Measurements from ENCODE around the gene SOHLH1.
A peak's percentile ranks its signal among the peaks of the same experiment; 100 is the strongest.

The SOHLH1 gene

DNA sequence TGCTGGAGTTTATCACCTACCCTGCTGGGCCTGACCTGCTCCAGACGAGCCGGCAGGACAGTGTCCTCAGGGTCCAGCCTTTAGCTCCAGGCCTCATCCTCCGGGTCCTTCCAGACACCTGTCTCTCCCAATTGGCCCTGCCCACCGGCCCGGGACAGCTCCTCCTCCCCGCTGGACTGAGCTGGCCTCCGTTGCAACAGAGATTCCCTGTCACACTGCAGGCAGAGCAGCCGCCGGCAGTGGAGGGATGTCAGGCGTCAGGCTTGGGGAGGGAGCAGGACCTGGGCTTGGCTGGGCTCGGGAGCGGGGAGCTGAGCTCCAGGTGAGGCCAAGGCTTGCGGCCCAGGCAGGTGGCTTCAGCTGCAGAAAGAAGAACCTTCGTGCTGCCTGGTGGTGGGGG is 4.4 kb upstream of the SOHLH1 start:
- no peak for TF ChIP-seq POLR2AphosphoS5 (IDR thresholded peaks at IDR 0.05; ENCODE audit: low read depth)
- TF ChIP-seq, protein P1, sequence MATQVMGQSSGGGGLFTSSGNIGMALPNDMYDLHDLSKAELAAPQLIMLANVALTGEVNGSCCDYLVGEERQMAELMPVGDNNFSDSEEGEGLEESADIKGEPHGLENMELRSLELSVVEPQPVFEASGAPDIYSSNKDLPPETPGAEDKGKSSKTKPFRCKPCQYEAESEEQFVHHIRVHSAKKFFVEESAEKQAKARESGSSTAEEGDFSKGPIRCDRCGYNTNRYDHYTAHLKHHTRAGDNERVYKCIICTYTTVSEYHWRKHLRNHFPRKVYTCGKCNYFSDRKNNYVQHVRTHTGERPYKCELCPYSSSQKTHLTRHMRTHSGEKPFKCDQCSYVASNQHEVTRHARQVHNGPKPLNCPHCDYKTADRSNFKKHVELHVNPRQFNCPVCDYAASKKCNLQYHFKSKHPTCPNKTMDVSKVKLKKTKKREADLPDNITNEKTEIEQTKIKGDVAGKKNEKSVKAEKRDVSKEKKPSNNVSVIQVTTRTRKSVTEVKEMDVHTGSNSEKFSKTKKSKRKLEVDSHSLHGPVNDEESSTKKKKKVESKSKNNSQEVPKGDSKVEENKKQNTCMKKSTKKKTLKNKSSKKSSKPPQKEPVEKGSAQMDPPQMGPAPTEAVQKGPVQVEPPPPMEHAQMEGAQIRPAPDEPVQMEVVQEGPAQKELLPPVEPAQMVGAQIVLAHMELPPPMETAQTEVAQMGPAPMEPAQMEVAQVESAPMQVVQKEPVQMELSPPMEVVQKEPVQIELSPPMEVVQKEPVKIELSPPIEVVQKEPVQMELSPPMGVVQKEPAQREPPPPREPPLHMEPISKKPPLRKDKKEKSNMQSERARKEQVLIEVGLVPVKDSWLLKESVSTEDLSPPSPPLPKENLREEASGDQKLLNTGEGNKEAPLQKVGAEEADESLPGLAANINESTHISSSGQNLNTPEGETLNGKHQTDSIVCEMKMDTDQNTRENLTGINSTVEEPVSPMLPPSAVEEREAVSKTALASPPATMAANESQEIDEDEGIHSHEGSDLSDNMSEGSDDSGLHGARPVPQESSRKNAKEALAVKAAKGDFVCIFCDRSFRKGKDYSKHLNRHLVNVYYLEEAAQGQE (IDR thresholded peaks at IDR 0.05; ENCODE audit: insufficient replicate concordance, low read depth), result no peak
- no peak for TF ChIP-seq SPI1 (IDR thresholded peaks at IDR 0.05; ENCODE audit: borderline replicate concordance, low read depth)
- TF ChIP-seq, protein P2, sequence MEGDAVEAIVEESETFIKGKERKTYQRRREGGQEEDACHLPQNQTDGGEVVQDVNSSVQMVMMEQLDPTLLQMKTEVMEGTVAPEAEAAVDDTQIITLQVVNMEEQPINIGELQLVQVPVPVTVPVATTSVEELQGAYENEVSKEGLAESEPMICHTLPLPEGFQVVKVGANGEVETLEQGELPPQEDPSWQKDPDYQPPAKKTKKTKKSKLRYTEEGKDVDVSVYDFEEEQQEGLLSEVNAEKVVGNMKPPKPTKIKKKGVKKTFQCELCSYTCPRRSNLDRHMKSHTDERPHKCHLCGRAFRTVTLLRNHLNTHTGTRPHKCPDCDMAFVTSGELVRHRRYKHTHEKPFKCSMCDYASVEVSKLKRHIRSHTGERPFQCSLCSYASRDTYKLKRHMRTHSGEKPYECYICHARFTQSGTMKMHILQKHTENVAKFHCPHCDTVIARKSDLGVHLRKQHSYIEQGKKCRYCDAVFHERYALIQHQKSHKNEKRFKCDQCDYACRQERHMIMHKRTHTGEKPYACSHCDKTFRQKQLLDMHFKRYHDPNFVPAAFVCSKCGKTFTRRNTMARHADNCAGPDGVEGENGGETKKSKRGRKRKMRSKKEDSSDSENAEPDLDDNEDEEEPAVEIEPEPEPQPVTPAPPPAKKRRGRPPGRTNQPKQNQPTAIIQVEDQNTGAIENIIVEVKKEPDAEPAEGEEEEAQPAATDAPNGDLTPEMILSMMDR (IDR thresholded peaks at IDR 0.05; ENCODE audit: insufficient read depth, low read length), result no peak
- no peak for TF ChIP-seq GABPA (IDR thresholded peaks at IDR 0.05; ENCODE audit: low read depth)
- no peak overlapping the region for H3K27ac ChIP-seq (replicated peaks)
- no peak for DNase-seq (ENCODE audit: low read depth in 1 of 2, low spot score in 1 of 2)
- H3K4me3 ChIP-seq (replicated peaks; ENCODE audit: insufficient read depth, low read length), result no peak overlapping the region
- peaks cover 8% of the 10 kb centered on the region for H3K27me3 ChIP-seq (ENCODE audit: insufficient read depth, poor library complexity, severe bottlenecking)

DNA sequence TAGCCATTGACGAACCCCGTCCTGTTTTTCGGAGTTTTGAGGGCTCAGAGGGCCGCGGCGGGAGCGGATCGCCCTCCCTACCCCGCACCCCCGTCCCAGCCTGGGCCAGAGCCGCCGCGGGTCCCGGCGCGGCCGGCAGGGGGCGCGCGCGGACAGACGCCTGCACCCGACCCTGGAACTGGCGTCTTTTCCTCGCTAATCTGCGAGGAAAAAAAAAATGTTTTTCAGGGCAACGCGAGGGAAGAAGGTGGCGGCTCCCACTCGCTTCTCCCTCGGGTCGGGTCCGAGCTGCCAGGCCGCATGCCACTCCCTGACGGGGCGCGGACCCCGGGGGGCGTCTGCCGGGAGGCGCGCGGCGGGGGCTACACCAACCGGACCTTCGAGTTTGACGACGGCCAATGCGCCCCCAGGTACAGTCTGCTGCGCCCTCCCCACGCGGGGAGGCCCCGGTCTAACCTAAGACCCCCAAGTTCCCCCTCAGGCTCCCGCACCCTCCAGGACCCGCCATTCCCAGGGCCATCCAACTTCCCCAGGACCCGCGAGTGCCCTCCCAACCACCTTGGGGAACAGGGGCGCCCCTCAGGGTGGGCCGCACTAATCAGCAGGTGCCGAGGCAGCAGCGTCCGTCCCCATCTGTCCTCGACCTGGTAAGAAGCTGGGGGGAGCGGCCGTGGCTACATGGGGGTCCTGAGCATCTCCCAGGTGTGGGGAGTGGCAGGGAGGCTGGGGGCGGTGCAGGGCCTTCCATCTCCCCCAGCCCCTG is 2.9 kb upstream of the SOHLH1 start, which contains the start of gene KCNT1:
Gene KCNT1 (plus strand): TSS at position 227 of the 763 bp plus-strand sequence. CDS start 74 bp downstream, at position 301.
- no peak within 1 kb of the TSS for H3K27ac ChIP-seq (replicated peaks)
- peaks cover 8% of the 10 kb centered on the region for H3K27me3 ChIP-seq (ENCODE audit: insufficient read depth, poor library complexity, severe bottlenecking)
- no peak within 1 kb of the TSS for H3K4me3 ChIP-seq (replicated peaks; ENCODE audit: insufficient read depth, low read length)
- TF ChIP-seq SPI1 (IDR thresholded peaks at IDR 0.05; ENCODE audit: borderline replicate concordance, low read depth), result no peak
- TF ChIP-seq, protein P2 (IDR thresholded peaks at IDR 0.05; ENCODE audit: insufficient read depth, low read length), result peak; percentile 54
- DNase-seq (ENCODE audit: low read depth in 1 of 2, low spot score in 1 of 2), result peak; percentile 7 to 16

GRCh38 chr9:135701067-135701958 is 2.0 kb upstream of the SOHLH1 start:
- peaks cover 8% of the 10 kb centered on the region for H3K27me3 ChIP-seq (ENCODE audit: insufficient read depth, poor library complexity, severe bottlenecking)
- no peak overlapping the region for H3K4me3 ChIP-seq (replicated peaks; ENCODE audit: insufficient read depth, low read length)
- TF ChIP-seq, protein P2 (IDR thresholded peaks at IDR 0.05; ENCODE audit: insufficient read depth, low read length), result no peak
- TF ChIP-seq SPI1 (IDR thresholded peaks at IDR 0.05; ENCODE audit: borderline replicate concordance, low read depth) (no peak), GABPA (IDR thresholded peaks at IDR 0.05; ENCODE audit: low read depth) (no peak), POLR2AphosphoS5 (IDR thresholded peaks at IDR 0.05; ENCODE audit: low read depth) (no peak)
- TF ChIP-seq, protein P1 (IDR thresholded peaks at IDR 0.05; ENCODE audit: insufficient replicate concordance, low read depth), result no peak
- no peak for DNase-seq (ENCODE audit: low read depth in 1 of 2, low spot score in 1 of 2)
- H3K27ac ChIP-seq (replicated peaks), result no peak overlapping the region
